Endothelial cell of umbilical vein (primary cell): ENCODE measurements around the gene CARD14. TPM values are rescaled to one million over a fixed set of nuclear protein-coding genes. Genes with fewer than 3 reads are reported as not detected.

ENCODE experiments used
- BruUV-seq: library from RNA; stranded (reverse); fragments of 400-500 nt; replicated peaks from 2 replicates; lab custom pipeline; 2021; lab: Mats Ljungman, UMichigan
- CTCF ChIA-PET: fragments of 300-600, 350-600 bp; sonication (Branson Sonifier 250); formaldehyde crosslinking; loops from one replicate; lab custom pipeline; 2021; ENCODE audit warnings: antibody characterized with exemption, inconsistent platforms; lab: Charles Lee
- POLR2A ChIA-PET: fragments of 300-600, 350-600 bp; sonication (Branson Sonifier 250); formaldehyde crosslinking; loops from one replicate; lab custom pipeline; 2021; ENCODE audit warnings: antibody characterized with exemption, inconsistent platforms; lab: Charles Lee
- DNase-seq: peaks from one replicate; pipeline ENCODE4 v3.0.0-alpha.2; 2011; ENCODE audit warnings: low read depth, low spot score
- FAIRE-seq: peaks from 2 replicates; lab custom pipeline; 2011; peaks lifted over from hg19 to GRCh38; lab: Jason Lieb, UNC
- H2AFZ ChIP-seq: 2 replicates; pipeline ENCODE4 v1.6.0; 2012; ENCODE audit warnings: low read depth, low read length, control low read depth, inconsistent platforms
- H3K27ac ChIP-seq: 2 replicates; pipeline ENCODE4 v1.5.1; 2011; ENCODE audit warnings: low read depth, mild to moderate bottlenecking, control low read depth, low read length, moderate library complexity; ENCODE audit not compliant: insufficient read depth
- H3K27me3 ChIP-seq, 2 experiments: 2 replicates each; pipeline versions ENCODE4 v1.6.0 to v1.6.1; 2011; ENCODE audit warnings: low read length in 2 of 2, mixed read lengths in 1 of 2; ENCODE audit not compliant: control insufficient read depth in 2 of 2, insufficient read depth in 2 of 2
- H3K36me3 ChIP-seq, 2 experiments: 2 replicates in 1 of 2; 3 replicates in 1 of 2; pipeline ENCODE4 v1.5.1; 2011; ENCODE audit warnings: low read length in 2 of 2, mild to moderate bottlenecking in 1 of 2, moderate library complexity in 1 of 2; ENCODE audit not compliant: control insufficient read depth in 2 of 2, insufficient read depth in 2 of 2; ENCODE audit errors: extremely low read depth in 1 of 2
- H3K4me1 ChIP-seq: 3 replicates; pipeline ENCODE4 v1.5.1; 2011; ENCODE audit warnings: mild to moderate bottlenecking, low read length; ENCODE audit not compliant: control insufficient read depth, insufficient read depth; ENCODE audit errors: extremely low read depth
- H3K4me2 ChIP-seq: 2 replicates; pipeline ENCODE4 v1.6.1; 2011; ENCODE audit warnings: low read length, control low read depth, mixed read lengths; ENCODE audit not compliant: insufficient read depth
- H3K4me3 ChIP-seq, 3 experiments: fragments of 200-600 bp in 1 of 3; sonication (generic), shearing (Covaris generic) in 1 of 3; replicated peaks in 1 of 3; 2 replicates each; pipeline ENCODE4 v1.5.1; 2011 to 2016; ENCODE audit warnings: control low read depth in 3 of 3, low read length in 3 of 3, mild to moderate bottlenecking in 2 of 3, inconsistent platforms in 1 of 3, low read depth in 1 of 3, moderate library complexity in 1 of 3; ENCODE audit not compliant: insufficient read depth in 1 of 3
- H3K79me2 ChIP-seq: 2 replicates; pipeline ENCODE4 v1.6.0; 2012; ENCODE audit warnings: low read length, inconsistent platforms; ENCODE audit not compliant: control insufficient read depth, insufficient read depth
- H3K9ac ChIP-seq: replicated peaks from 2 replicates; pipeline ENCODE3; 2011; ENCODE audit warnings: low read length, control low read depth; ENCODE audit not compliant: insufficient read depth; ENCODE audit errors: extremely low read depth
- H3K9me1 ChIP-seq: replicated peaks from 3 replicates; pipeline ENCODE4 v1.6.0; 2011; ENCODE audit warnings: mild to moderate bottlenecking, low read length; ENCODE audit not compliant: control insufficient read depth, insufficient read depth; ENCODE audit errors: extremely low read depth
- H3K9me3 ChIP-seq: replicated peaks from 2 replicates; pipeline ENCODE4 v1.5.1; 2012; ENCODE audit warnings: low read length, inconsistent platforms; ENCODE audit not compliant: control insufficient read depth, insufficient read depth
- H4K20me1 ChIP-seq: replicated peaks from 2 replicates; pipeline ENCODE3; 2011; ENCODE audit warnings: mild to moderate bottlenecking, low read length; ENCODE audit not compliant: control insufficient read depth, insufficient read depth; ENCODE audit errors: extremely low read depth
- EZH2 ChIP-seq: IDR thresholded peaks from 2 replicates; pipeline ENCODE4 v1.6.1; 2012; ENCODE audit warnings: borderline replicate concordance, low read depth, mild to moderate bottlenecking, moderate library complexity, low read length, inconsistent platforms; ENCODE audit not compliant: severe bottlenecking
- FOS ChIP-seq: IDR thresholded peaks from 2 replicates; pipeline ENCODE4 v1.6.1; 2011; ENCODE audit warnings: mild to moderate bottlenecking, low read length, moderate library complexity, borderline replicate concordance; ENCODE audit not compliant: insufficient read depth
- GATA2 ChIP-seq: IDR thresholded peaks from 2 replicates; pipeline ENCODE4 v1.7.0; 2011; ENCODE audit warnings: low read depth, mild to moderate bottlenecking, moderate library complexity, mixed read lengths, low read length; ENCODE audit not compliant: insufficient read length, insufficient read depth
- JUN ChIP-seq: IDR thresholded peaks from 2 replicates; pipeline ENCODE4 v1.6.1; 2011; ENCODE audit warnings: borderline replicate concordance, low read depth; ENCODE audit not compliant: insufficient read length, insufficient read depth
- MYC ChIP-seq: IDR thresholded peaks from one replicate; pipeline ENCODE4 v1.6.1; 2011; ENCODE audit warnings: mild to moderate bottlenecking, low read depth, low read length
- POLR2A ChIP-seq: IDR thresholded peaks from 2 replicates; pipeline ENCODE4 v1.6.1; 2012; ENCODE audit warnings: low read depth, mild to moderate bottlenecking, control low read depth, low read length
- POLR2AphosphoS5 ChIP-seq: IDR thresholded peaks from 2 replicates; pipeline ENCODE4 v1.6.1; 2012; ENCODE audit warnings: low read depth, mild to moderate bottlenecking, control low read depth, low read length, moderate library complexity; ENCODE audit not compliant: insufficient read depth
- dilution Hi-C: fragments of 300-500 bp; cut with MboI; formaldehyde crosslinking; loops from one replicate; pipeline ENCODE4 v1.15.0; 2019; ENCODE audit warnings: low sequenced_read_pairs; ENCODE audit not compliant: extremely low pct_ligation_motif_present
- intact Hi-C: fragments of 100-400 bp; cut with micrococcal nuclease; formaldehyde crosslinking; loops from one replicate; pipeline ENCODE4 v1.10.0; 2022
- polyA plus RNA-seq, 4 experiments: library from polyadenylated mRNA; depleted of rRNA in 3 of 4; stranded (reverse) in 3 of 4; unstranded in 1 of 4; fragments of >200 nt; gene quantifications; 2 replicates each; pipeline versions ENCODE4 v1.2.1 to v1.2.3, GENCODE V29; 2011 to 2012; ENCODE audit warnings: missing spikeins in 1 of 4
- total RNA-seq: library from RNA; stranded (reverse); gene quantifications from 2 replicates; pipeline ENCODE4 v1.2.3, GENCODE V29; 2021
- TF ChIP-seq, protein P1 (sequence below), 2 donors: IDR thresholded peaks; 1 replicate in 1 of 2; 2 replicates in 1 of 2; pipeline ENCODE4 v1.5.1; 2011; ENCODE audit warnings: low read length in 2 of 2, mild to moderate bottlenecking in 2 of 2, moderate library complexity in 2 of 2, control low read depth in 1 of 2, inconsistent platforms in 1 of 2, low read depth in 1 of 2; ENCODE audit not compliant: insufficient read depth in 1 of 2; ENCODE audit errors: extremely low read depth in 1 of 2
- TF ChIP-seq, protein P2 (sequence below): IDR thresholded peaks from 2 replicates; pipeline ENCODE4 v1.6.1; 2011; ENCODE audit not compliant: insufficient read depth, insufficient read length

CARD14 gene
- total and polyA plus RNA-seq, 2 donors (not counting 3 experiments of a cell fraction or from before 2014, with no cell fraction given) = not detected

DNA sequence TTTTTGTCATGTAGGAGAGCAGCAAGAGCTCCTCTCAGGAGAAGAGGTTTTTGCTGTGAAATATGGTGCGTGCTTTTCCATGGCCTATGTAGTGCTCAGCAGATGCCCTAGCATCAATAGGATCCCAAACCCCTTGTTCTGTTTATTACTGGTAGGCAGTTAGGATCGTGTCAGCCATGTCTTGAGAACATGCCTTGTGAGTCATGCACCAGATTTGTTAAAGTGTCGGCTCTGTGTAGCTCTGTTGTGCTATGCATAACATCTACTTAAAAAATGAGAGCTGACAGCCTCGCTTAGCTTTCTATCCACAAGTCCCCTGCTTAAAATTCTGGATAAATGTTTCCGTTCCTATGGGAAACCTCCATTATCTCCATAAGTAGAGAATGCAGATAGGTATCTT lies 18.5 kb upstream of the CARD14 start:
- Histone ChIP-seq H3K4me3 (no peak overlapping the region), H3K9ac (no peak overlapping the region), H3K36me3 (no peaks in the 10 kb centered on the region), H3K27ac (no peak overlapping the region), H3K4me2 (no peak overlapping the region), H4K20me1 (no peaks in the 10 kb centered on the region), H3K27me3 (no peaks in the 10 kb centered on the region), H3K9me3 (no peaks in the 10 kb centered on the region), H3K9me1 (no peaks in the 10 kb centered on the region), H2AFZ (no peak overlapping the region), H3K79me2 (peaks cover 14% of the 10 kb centered on the region), H3K4me1 (peaks cover 6% of the 10 kb centered on the region)
- TF ChIP-seq, protein P1, sequence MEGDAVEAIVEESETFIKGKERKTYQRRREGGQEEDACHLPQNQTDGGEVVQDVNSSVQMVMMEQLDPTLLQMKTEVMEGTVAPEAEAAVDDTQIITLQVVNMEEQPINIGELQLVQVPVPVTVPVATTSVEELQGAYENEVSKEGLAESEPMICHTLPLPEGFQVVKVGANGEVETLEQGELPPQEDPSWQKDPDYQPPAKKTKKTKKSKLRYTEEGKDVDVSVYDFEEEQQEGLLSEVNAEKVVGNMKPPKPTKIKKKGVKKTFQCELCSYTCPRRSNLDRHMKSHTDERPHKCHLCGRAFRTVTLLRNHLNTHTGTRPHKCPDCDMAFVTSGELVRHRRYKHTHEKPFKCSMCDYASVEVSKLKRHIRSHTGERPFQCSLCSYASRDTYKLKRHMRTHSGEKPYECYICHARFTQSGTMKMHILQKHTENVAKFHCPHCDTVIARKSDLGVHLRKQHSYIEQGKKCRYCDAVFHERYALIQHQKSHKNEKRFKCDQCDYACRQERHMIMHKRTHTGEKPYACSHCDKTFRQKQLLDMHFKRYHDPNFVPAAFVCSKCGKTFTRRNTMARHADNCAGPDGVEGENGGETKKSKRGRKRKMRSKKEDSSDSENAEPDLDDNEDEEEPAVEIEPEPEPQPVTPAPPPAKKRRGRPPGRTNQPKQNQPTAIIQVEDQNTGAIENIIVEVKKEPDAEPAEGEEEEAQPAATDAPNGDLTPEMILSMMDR (IDR thresholded peaks at IDR 0.05; ENCODE audit: extremely low read depth in 1 of 2, insufficient read depth in 1 of 2, low read depth in 1 of 2, low read length in 2 of 2) = no peak
- TF ChIP-seq MYC = no peak
- TF ChIP-seq FOS = no peak
- no peak for FAIRE-seq
- dilution Hi-C loops = no loop called here
- intact Hi-C loops = no loop called here
- BruUV-seq = no TSS peak
- ChIA-PET POLR2A (no interaction called here), CTCF (interaction anchor here (1.0 kb wide), 1 partner anchor 55 kb away, joined by 3 read pairs; no protein-coding TSS in a partner anchor)
- no peak for DNase-seq

GRCh38 chr17:80152081-80152702 lies 17.6 kb upstream of the CARD14 start:
- Histone ChIP-seq H3K79me2 (peaks cover 9% of the 10 kb centered on the region), H2AFZ (no peak overlapping the region)
- dilution Hi-C loops = no loop called here

More at GRCh38 chr17:80152081-80152702, 17.6 kb upstream of the CARD14 start:
- Histone ChIP-seq H3K4me1 (peaks cover 6% of the 10 kb centered on the region), H3K27me3 (peaks cover 0 to 2% of the 10 kb centered on the region in 2 experiments), H3K9me3 (no peaks in the 10 kb centered on the region), H3K4me2 (no peak overlapping the region), H3K36me3 (no peaks in the 10 kb centered on the region), H3K27ac (no peak overlapping the region), H4K20me1 (no peaks in the 10 kb centered on the region), H3K9me1 (no peaks in the 10 kb centered on the region), H3K4me3 (no peak overlapping the region), H3K9ac (no peak overlapping the region)
- DNase-seq (no peak), FAIRE-seq (no peak)
- no peak for TF ChIP-seq GATA2
- TF ChIP-seq MYC = no peak
- TF ChIP-seq FOS = no peak
- TF ChIP-seq JUN = no peak
- TF ChIP-seq POLR2AphosphoS5 = no peak
- no peak for TF ChIP-seq POLR2A
- TF ChIP-seq, protein P2, sequence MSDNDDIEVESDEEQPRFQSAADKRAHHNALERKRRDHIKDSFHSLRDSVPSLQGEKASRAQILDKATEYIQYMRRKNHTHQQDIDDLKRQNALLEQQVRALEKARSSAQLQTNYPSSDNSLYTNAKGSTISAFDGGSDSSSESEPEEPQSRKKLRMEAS = no peak
- no peak for TF ChIP-seq EZH2
- TF ChIP-seq, protein P1 (IDR thresholded peaks at IDR 0.05; ENCODE audit: extremely low read depth in 1 of 2, insufficient read depth in 1 of 2, low read depth in 1 of 2, low read length in 2 of 2) = no peak
- intact Hi-C loops = no loop called here
- ChIA-PET POLR2A (no interaction called here), CTCF (no interaction called here)
- no TSS peak for BruUV-seq
